Left lung (tissue), 10 donors: Measurements from ENCODE around the gene FBXL7. TPM values are rescaled to one million over a fixed set of nuclear protein-coding genes. Genes with fewer than 3 reads are reported as not detected.

Experiments
- ATAC-seq: fragments of 200-7000 bp; cut with Tn5 transposase; one replicate; pipeline ENCODE4 v1.9.1; 2020; ENCODE audit warnings: moderate library complexity
- DNase-seq, 4 donors: peaks; one replicate each; pipeline ENCODE4 v3.0.0-alpha.2; 2013 to 2020
- H3K27ac ChIP-seq, 2 donors: fragments of 200-600 bp; sonication (generic) in 1 of 2; one replicate each; pipeline versions ENCODE4 v1.5.0 to v1.8.0; 2020 to 2021
- H3K27me3 ChIP-seq, 2 donors: fragments of 200-600 bp; sonication (generic) in 1 of 2; one replicate each; pipeline versions ENCODE4 v1.5.0 to v1.8.0; 2020 to 2021
- H3K36me3 ChIP-seq, 2 donors: fragments of 200-600 bp; sonication (generic) in 1 of 2; one replicate each; pipeline versions ENCODE4 v1.5.0 to v1.8.0; 2020 to 2021
- H3K4me1 ChIP-seq, 2 donors: fragments of 200-600 bp; one replicate each; pipeline ENCODE4 v1.8.0; 2021
- H3K4me3 ChIP-seq, 2 donors: fragments of 200-600 bp; sonication (generic) in 1 of 2; one replicate each; pipeline versions ENCODE4 v1.5.0 to v1.8.0; 2020 to 2021; ENCODE audit warnings: mild to moderate bottlenecking in 1 of 2
- H3K9me3 ChIP-seq, 2 donors: fragments of 200-600 bp; sonication (generic) in 1 of 2; one replicate each; pipeline versions ENCODE4 v1.5.0 to v1.8.0; 2020 to 2021
- intact Hi-C, 2 donors: fragments of 100-400 bp; cut with DNase I; formaldehyde crosslinking; loops; one replicate each; pipeline versions ENCODE4 v1.11.2 to v1.14.2; 2022
- polyA plus RNA-seq, 6 donors: library from polyadenylated mRNA; unstranded; fragments of 120-200 nt; gene quantifications; one replicate each; pipeline ENCODE4 v1.2.1, GENCODE V29; 2013; ENCODE audit not compliant: insufficient read length in 6 of 6
- total RNA-seq, 2 donors: library from RNA; stranded (reverse); fragmentation: NEBNext Ultra II Directional; extraction: Animal tissue kit (Norgen Biotek cat#: 25700); gene quantifications; one replicate each; pipeline ENCODE4 v1.2.1, GENCODE V29; 2021
- TF ChIP-seq, protein P1 (sequence below), 2 donors: fragments of 200-600 bp; sonication (generic) in 1 of 2; IDR thresholded peaks; one replicate each; pipeline versions ENCODE4 v1.5.0 to v1.8.0; 2021; ENCODE audit warnings: antibody characterized with exemption in 2 of 2
- donor health status: DM: no; HTN: yes; CAD: no.
- donor health status: DM: no; HTN: no; CAD: no.

Gene FBXL7
- total and polyA plus RNA-seq, 8 donors: 12.0 to 32.4 (median 28.1) TPM

DNA sequence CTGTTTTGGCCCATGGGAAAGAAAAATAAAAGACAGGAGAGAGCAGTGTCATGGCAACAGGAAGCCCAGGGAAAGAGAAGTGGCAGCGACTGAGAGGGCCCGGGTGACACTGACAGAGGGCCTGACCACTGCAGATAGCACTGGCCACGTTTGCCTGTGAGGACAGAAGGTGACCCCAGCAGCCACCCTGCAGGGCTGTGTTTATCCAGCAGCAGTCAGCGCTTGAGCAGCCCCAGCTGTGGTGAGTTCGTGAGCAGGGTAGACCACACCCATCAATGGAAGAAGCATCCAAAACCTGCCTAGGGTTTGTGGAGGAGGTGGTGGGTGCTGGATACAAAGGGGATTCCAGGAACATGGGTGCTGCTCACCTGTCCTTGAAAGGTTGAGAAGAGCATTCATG lies 457.1 kb downstream of the FBXL7 start:
- no peaks in the 10 kb centered on the region for H3K4me1 ChIP-seq
- DNase-seq (peak in 1 of 4 donors; percentile 47), ATAC-seq (no peak)
- intact Hi-C loops: no loop called here
- peaks cover 0 to 2% of the 10 kb centered on the region in 2 donors for H3K9me3 ChIP-seq
- no peak overlapping the region for H3K4me3 ChIP-seq
- H3K27ac ChIP-seq: no peak overlapping the region
- no peaks in the 10 kb centered on the region for H3K27me3 ChIP-seq
- TF ChIP-seq, protein P1, sequence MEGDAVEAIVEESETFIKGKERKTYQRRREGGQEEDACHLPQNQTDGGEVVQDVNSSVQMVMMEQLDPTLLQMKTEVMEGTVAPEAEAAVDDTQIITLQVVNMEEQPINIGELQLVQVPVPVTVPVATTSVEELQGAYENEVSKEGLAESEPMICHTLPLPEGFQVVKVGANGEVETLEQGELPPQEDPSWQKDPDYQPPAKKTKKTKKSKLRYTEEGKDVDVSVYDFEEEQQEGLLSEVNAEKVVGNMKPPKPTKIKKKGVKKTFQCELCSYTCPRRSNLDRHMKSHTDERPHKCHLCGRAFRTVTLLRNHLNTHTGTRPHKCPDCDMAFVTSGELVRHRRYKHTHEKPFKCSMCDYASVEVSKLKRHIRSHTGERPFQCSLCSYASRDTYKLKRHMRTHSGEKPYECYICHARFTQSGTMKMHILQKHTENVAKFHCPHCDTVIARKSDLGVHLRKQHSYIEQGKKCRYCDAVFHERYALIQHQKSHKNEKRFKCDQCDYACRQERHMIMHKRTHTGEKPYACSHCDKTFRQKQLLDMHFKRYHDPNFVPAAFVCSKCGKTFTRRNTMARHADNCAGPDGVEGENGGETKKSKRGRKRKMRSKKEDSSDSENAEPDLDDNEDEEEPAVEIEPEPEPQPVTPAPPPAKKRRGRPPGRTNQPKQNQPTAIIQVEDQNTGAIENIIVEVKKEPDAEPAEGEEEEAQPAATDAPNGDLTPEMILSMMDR (IDR thresholded peaks at IDR 0.05): no peak
- H3K36me3 ChIP-seq: no peaks in the 10 kb centered on the region

DNA sequence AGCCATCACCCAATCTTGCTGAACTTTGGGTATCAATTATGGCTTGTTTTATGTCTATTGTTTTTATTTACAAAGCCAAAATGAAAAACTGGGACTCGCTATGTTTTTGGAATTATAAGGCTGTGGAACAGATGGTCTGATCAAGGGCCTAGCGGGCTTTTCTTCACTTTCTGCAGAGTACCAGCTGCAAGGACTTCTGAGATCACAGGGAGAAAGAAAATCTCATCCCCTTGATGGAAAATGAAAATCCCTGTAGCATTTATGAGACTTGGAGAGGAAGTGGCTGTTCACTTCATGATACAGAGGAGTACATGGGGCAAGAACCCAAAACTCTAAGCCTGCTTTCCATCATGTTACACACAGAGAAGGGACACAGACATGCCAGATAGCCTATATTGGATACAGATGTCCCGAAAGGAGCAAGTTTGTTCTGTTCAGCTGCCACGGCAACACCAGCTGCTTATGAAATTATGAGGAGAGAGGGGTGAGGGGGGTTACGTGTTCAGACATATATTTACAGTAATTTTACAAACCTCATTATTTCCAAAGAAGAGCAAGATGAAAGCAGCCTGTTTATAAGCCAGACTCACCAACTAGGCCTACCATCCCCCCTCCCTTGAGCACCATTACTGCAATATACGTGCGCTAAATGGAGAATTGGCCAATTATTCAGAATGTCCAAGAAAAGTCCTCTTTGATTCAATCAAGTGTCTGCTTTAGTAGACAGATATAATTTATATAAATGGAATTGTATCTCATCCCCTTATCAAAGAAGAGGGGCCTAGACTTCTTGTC lies 459.6 kb downstream of the FBXL7 start:
- intact Hi-C loops: no loop called here
- peak in 2 of 4 donors; percentile 94 to 96 for DNase-seq
- TF ChIP-seq, protein P1 (IDR thresholded peaks at IDR 0.05): no peak
- no peaks in the 10 kb centered on the region for H3K27me3 ChIP-seq
- H3K4me1 ChIP-seq: no peaks in the 10 kb centered on the region
- no peak overlapping the region for H3K27ac ChIP-seq
- no peak overlapping the region for H3K4me3 ChIP-seq
- no peaks in the 10 kb centered on the region for H3K36me3 ChIP-seq
- peaks cover 0 to 2% of the 10 kb centered on the region in 2 donors for H3K9me3 ChIP-seq
- ATAC-seq: peak; percentile 31

DNA sequence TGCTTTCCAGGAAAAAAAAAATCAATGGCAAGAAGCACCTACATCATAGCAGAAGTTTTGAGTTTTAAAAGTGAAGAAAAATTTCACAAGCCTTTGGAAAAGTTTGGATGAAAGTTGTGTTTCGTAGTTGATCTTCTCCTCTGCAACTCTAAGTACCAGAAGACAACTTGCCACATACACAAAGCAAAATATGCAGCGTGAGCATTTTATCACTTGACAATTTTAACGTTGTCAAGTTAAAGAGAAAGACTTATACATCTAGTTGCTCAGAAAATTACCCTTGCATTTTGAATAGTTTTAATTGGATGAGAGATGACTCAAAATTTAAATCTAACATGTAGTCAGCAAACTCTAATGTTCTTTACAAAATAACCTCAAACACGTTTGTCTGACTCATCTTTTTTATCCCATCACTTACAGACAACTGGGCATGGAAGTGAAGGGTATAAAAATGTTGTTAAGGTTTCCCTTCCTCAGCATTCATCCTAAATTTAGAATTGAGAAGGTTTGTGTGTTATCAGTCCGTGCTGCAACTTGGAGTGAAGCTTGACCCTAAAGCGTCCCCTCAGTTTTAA lies 466.2 kb downstream of the FBXL7 start:
- Histone ChIP-seq H3K4me1 (no peaks in the 10 kb centered on the region), H3K4me3 (no peak overlapping the region), H3K9me3 (no peaks in the 10 kb centered on the region), H3K36me3 (no peaks in the 10 kb centered on the region), H3K27me3 (no peaks in the 10 kb centered on the region), H3K27ac (no peak overlapping the region)
- intact Hi-C loops: no loop called here
- TF ChIP-seq, protein P1 (IDR thresholded peaks at IDR 0.05): no peak
- ATAC-seq (no peak), DNase-seq (no peak)

DNA sequence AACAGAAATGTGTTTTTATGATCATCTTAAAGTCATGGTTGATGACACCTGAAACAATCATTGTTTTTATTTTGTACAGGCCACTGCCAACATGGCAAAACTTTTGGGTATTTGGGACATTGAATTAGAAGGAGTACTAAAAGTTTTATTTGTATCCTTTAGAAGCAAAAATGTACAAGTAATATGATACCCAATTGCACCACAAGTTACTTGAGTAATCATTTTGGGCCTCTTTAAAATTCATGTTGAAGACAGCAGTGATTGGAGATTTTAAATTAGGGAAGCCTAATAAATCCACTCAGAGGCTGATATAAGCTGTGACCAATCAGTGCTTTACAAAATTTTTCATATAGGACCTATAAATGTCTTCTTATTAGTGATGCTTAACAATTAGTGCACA lies 466.7 kb downstream of the FBXL7 start:
- ATAC-seq (no peak), DNase-seq (no peak)
- Histone ChIP-seq H3K9me3 (no peaks in the 10 kb centered on the region), H3K4me1 (no peaks in the 10 kb centered on the region), H3K36me3 (no peaks in the 10 kb centered on the region), H3K27me3 (no peaks in the 10 kb centered on the region), H3K4me3 (no peak overlapping the region), H3K27ac (no peak overlapping the region)
- intact Hi-C loops: no loop called here
- TF ChIP-seq, protein P1 (IDR thresholded peaks at IDR 0.05): no peak

DNA sequence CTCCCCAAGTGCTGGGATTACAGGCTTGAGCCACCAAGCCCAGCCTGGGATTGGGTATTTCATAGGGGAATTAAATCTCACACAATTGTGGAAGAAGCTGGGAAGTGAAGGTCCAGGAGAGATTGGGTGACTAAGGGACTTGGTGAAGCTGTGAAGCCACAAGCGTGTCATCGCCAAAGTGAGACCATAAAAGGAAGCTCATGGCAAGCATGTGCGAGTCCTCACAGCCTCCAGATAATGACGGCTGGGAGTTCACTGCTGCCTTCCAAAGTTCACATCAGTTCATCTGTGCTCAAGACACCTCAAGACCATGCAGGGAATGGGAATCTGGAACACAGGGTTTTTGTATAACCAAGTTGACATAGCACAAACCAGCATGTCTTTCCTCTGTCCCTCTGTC lies 469.0 kb downstream of the FBXL7 start:
- H3K27me3 ChIP-seq: no peaks in the 10 kb centered on the region
- ATAC-seq: no peak
- intact Hi-C loops: no loop called here
- no peak for DNase-seq
- no peak overlapping the region for H3K27ac ChIP-seq
- TF ChIP-seq, protein P1 (IDR thresholded peaks at IDR 0.05): no peak
- peaks cover 0 to 3% of the 10 kb centered on the region in 2 donors for H3K9me3 ChIP-seq
- no peaks in the 10 kb centered on the region for H3K4me1 ChIP-seq
- no peaks in the 10 kb centered on the region for H3K36me3 ChIP-seq
- H3K4me3 ChIP-seq: no peak overlapping the region
